ENCODE results near the gene PIR.

PIR gene

DNA sequence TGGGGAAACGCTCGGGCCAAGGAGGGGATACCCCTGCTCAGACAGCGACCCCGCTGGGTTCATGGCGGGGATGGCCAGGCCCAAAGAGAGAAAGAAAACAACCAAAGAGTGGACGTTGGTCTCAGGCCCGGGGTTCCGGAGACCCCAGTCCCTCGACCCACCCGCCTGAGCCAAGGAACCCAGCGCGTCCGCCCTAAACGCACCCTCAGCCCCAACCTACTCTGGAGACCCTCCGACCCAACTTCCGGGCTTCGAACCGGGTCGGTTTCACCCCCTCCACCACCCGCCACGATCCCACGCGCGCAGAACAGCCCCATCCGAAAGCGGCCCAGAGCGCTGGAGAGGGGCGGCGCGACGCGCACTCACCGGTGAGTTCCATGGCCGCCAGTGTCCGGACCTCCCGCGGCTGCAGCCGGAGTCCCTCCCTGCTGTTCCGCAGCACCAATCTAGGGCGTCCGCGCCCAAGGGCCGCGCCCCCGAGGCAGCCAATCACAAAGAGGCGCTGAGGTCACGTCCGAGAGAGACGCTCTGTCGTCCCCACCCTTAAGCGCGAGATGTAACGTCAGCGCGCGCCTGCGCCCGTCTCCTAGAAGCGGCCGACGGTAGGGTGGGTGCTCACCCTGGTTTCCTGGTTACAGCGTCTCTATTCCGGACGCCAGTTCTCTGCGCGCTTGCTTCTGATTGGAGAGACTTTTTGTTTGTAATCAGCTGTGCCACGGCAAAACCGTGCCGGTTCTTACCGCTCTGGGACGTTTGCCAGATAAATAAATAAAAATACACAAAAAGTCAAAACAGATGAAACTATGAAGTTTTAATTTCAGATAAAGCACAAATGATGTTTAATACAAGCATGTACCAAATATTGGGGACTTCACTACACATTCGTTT is 157.8 kb downstream of the PIR start, which contains the start of gene PIGA:
PIGA (minus strand) TSS at position 389 of the 888 bp plus-strand sequence. CDS start 3,593 bp downstream, outside the sequence.
- H3K4me1 ChIP-seq (ENCODE audit: insufficient read depth, low read length) = no peaks in the 10 kb centered on the region
- H3K9me3 ChIP-seq (ENCODE audit: control insufficient read depth, insufficient read depth, low read length) = no peaks in the 10 kb centered on the region

More for the DNA sequence above, 157.8 kb downstream of the PIR start, which contains the start of gene PIGA:
- Histone ChIP-seq H3K9ac (ENCODE audit: low read depth, low read length) (peak within 1 kb of the TSS; percentile 68), H3K36me3 (ENCODE audit: insufficient read depth, low read length) (peaks cover 8% of the 10 kb centered on the region)
